ENCODE data around the gene KLHL40.
"Not testable (repeated sequence)": the region's sequence is repeated elsewhere in the genome, so short reads cannot be mapped to it uniquely, and the experiment has no call there.

KLHL40 gene

GRCh38 chr3:42705962-42706585 lies 20.7 kb downstream of the KLHL40 start:
- no peak for FAIRE-seq

DNA sequence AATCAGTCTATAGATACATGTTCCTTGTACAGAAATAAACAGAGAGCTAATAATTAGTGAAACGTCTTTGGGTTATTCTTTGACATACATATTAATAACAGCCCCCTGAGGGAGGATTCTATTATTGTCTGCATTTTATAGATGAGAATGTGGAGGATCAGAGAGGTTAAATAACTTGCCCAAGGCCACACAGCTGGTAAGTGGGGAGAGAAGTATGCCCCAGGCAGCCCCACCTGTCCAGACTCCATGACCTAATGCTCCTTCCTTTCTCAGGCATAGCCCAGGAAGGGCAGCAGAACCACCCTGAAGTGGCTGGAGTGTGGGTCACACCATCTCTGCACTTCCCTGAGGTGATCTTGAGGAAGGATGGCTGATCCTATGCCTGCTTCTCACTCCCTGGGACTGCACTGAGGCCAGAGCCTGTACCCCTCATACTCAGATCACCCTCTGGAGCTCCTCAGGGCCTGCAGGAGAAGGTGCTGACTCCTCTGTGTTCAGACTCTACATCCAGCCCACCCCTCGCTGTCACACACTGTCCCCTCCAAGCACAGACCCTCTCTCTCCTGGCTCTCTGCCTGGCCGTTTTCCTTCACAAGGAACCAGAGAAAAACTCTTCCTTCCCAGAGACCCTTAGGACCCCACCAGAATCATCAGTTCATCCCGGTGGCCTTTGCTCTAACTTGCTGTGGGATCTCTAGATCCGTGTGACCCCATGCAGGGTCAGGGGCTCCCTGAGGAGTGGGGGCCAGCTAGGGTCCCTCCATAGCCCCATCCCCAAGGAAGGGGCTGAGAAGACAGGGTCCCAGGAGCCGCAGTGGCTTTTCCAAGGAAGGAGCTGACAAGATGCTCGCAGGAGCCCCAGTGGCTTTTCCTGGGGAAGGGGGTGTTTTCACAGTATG lies 21.6 kb downstream of the KLHL40 start:
- no peak for FAIRE-seq

DNA sequence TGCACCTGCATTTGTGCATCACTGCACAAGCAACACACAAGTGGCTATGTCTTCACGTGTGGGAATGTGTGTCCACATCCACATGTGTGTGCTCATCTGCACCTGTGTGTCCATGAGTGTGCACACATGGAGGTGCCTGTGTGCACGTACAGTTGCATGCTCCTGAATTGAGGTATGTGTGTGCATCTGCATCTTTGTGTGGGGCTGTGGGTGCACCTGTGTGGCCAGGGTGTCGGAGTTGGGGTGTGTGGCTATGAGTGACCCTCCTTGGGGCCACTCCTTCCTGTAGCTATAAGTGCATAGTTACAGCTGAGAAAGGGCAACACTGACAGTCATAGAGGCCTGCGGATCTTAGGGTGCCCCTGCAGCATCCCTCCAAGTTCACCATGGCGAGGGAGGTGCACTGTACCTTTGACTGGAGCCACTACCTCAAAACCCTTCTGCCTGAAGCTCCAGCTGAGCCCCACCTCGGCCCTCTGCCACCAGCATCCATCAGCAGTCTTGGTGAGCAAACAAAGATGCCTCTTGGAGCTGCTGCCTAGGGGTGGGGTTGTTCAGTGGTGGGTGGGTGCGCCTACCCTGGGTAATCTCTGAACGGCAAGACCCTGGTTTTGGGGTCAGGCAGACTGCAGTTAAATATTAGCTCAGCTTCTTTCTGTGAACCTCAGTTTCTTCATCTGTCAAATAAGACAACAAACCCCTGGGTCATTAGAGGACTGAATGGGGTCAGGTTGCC lies 22.5 kb downstream of the KLHL40 start:
- FAIRE-seq: no peak

DNA sequence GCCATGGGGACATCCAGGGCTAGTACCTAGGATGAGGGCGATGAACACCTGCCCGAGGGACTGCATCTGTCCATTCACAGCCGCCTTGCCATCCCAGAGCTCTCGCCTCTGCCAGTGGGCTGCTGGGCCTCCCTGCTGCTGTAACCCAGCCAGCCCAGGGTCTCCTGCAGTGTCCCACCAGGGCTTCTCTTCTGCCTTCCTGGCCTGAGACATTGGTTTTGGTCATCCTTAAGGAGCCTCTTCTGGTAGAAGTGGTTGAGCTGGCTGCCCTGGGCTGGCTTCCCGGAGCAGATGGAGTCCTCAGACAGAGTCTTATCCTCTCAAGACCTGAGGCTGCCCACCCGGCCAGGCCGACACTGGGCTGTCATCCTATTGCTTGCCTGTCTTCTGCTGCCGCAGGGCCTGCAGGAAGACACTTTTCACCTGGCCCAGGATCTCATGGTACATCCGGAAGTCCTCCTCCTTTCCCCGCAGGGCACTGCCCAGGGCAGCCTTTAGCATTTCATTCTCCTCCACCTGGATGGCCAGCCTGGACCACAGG lies 23.3 kb downstream of the KLHL40 start:
- FAIRE-seq: no peak

DNA sequence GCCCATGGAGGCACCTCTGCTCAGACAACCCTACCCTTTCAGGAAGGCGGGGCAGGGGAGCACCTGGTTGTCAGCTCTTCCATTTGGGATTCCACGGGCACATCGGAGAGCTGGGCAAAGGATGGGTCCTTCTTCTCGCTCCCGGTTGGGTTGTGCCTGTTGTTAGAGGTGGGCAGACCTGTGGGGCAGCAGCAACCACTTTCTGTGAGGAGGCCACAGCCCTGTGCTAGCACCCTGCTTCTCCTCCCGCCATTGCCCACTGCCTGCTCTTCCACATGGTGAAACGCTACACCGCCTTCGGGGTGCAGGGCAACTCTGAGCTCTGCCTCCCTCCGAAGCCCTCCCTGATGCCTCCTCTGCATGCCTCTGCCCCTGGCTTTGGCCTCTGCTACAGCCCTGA lies 24.3 kb downstream of the KLHL40 start:
- FAIRE-seq: no peak

DNA sequence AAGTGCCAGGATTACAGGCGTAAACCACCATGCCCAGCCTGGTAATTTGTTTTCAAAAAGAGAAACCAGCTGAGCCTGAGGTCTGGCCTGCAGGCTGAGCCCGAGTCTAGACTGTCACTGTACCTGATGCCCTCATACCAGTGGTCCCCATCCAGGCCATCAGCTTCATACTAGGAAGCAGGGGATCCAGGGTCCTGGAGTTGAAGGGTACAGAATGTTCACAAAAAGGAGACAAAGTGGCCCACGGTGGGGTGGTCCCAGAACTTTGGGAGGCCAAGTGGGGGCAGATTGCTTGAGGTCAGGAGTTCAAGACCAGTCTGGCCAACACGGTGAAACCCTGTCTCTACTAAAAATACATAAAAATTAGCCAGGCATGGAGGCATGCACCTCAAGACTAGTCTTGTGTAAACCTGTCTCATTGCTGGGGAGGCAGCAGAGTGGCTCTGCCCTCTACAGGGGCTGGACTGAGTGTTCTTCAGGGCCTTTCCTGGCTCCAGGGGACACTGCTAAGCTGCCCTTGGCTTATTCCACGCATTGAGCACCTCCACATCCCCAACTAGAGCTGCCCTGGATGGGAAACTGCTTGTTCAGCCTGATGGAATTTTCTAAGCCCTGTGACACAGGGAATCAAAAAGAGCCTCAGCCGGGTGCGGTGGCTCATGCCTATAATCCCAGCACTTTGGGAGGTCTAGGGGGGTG lies 25.1 kb downstream of the KLHL40 start:
- no peak for FAIRE-seq

DNA sequence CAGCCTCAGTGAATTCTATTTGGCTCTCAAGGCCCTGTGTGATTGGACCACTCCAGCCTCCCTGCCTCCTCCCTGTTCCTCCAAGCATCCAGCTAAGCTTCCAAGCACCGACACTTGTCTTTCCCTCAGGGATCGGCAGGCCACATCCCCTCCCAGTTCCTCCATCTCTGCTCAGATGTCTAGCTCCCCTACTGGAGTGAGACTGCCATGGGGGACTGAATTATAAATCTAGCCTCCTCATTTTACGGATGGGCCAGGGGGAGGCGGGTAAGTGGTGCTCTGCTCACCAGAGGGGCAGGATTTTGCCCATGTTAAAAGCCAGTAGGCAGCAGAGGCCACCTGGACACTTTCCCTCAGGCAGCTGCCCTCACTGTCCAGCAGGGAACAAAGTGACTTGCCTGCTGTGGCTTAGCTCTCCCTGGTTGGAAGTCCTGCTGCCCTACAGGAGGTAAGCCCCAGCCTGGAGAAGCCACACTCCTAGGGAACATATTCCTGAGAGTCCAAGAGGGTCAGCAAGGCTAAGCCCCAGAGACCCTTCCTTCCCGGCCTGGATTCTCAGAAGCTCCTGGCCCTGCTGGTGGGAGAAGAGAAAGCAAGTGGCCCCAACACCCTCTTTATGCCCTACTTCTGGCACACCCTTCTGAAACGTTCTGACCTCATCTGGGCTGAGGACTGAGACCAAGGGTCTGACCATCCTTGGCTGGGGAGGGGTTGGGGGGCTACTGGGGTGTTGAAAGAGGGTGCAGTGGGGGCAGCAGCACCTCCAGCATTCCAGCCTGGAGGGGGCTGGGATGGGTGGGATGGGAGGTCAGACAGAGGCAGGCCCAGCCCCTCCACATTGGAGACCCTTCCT lies 26.4 kb downstream of the KLHL40 start:
- FAIRE-seq: no peak

DNA sequence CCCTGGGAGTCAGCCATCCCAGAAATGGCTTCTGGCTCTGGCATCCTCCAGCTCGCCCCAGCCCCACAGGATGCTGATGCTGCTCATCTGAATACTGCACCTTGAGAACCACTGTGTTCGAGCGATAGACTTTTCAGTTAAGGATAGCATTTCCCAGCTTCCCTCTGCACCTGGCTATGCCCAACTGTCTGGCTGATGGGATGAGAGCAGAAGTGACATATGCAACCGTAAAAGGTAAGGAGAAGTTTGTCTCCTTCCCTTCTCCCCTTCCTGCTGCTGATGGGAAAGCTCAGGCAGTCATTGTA lies 27.0 kb downstream of the KLHL40 start:
- FAIRE-seq: no peak

DNA sequence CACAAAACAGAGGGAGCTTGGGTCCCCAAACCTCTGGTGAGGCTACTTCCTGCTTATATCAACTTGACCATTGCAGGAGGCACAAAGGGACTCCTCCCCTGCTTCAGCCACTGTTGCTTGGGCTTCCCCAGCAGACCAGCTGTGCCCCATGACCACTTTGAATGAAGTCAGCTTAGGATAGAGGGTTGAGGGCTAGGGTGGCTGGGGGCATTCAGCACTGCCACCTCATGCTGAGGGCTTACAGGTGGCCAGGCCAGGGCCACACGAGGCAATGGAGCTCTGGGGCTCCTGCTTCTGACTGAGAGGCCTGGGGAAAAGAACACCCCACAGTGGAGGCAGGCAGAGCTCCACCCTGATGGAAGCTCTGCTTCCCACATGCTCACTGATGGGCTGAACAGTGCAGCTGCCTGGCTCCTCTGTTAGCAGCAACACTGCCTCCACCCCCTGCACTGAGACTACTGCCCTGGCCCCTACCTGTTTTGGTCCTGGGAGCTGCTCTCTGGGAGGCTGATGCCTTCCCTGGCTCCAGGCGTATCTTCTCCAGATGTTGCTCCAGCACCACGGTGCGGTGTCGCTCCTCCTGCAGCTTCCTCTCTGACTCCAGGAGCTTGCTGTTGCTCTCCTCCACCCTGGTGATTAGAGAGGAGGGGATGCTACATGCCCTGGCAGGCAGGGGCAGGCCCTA lies 27.5 kb downstream of the KLHL40 start:
- FAIRE-seq: no peak

DNA sequence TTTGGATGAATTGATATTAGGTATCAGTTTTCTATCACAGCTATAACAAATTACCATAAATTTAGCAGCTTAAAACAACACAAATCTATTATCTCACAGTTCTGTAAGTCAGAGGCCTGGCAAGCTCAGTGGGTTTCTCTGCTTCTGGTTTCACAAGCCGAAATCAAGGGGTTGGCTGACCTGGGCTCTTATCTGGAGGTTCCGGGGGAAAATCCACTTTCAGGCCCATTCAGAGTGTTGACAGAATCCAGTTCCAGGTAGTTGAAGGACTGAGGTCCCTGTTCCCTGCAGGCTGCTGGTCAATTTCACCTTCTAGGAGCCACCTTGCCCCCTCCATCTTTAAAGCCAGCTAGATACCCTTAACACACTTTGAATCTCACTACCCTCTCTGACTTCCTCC lies 28.4 kb downstream of the KLHL40 start:
- FAIRE-seq: no peak

- FAIRE-seq: no peak
These were observed 29.0 kb downstream of the KLHL40 start for GRCh38 chr3:42714171-42714852.

GRCh38 chr3:42717306-42717705 lies 32.0 kb downstream of the KLHL40 start:
- FAIRE-seq: no peak

GRCh38 chr3:42718338-42718737 lies 33.0 kb downstream of the KLHL40 start:
- FAIRE-seq: no peak

GRCh38 chr3:42719002-42719401 lies 33.7 kb downstream of the KLHL40 start:
- no peak for FAIRE-seq

DNA sequence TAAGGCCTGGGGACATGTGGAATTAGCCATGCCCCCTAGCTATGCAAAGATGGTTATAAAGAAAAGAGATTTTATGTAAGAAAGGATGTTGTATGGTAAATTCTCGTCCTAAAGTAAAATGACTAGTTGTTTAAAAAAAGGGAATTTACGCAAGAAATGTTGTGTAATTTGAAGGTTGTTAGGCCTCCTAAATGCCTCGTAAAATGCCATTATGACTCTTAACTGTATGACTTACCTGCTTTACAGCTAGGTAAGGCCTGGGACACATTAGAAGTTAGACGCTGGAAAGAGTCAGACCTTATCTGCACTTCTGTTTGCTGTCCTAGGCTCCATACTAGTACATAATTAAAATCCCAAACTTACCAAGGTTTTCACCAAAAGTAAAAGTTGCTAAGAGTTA lies 34.8 kb downstream of the KLHL40 start:
- FAIRE-seq: no peak

DNA sequence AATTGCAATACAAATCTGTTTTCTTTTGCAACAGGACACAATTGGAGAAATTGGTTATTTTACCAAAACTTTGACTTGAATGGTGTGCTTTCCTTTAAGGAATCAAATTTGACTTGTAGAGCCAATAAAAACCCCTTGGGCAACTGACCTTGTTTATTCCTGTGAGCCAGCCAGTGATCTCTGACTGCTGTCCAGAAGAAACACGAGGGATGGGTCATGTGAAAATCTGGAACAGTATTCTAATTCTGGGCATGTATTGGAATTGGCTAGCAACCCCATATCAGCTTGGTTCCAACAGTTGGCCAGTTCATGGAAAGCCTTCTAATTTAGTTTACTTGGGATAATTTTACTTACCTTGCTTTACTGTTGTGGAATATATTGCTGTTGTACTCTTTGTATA lies 36.4 kb downstream of the KLHL40 start:
- FAIRE-seq: no peak

DNA sequence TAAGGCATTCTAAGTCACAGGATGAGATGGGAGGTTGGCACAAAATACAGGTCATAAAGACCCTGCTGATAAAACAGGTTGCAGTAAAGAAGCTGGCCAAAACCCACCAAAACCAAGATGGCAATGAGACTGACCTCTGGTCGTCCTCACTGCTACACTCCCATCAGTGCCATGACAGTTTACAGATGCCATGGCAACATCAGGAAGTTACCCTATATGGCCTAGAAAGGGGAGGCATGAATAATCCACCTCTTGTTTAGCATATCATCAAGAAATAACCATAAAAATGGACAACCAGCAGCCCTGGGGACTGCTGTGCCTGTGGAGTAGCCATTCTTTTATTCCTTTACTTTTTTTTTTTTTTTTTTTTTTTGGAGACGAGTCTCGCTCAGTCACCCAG lies 37.1 kb downstream of the KLHL40 start:
- FAIRE-seq: not testable (repeated sequence)

GRCh38 chr3:42723219-42723618 lies 37.9 kb downstream of the KLHL40 start:
- FAIRE-seq: no peak

DNA sequence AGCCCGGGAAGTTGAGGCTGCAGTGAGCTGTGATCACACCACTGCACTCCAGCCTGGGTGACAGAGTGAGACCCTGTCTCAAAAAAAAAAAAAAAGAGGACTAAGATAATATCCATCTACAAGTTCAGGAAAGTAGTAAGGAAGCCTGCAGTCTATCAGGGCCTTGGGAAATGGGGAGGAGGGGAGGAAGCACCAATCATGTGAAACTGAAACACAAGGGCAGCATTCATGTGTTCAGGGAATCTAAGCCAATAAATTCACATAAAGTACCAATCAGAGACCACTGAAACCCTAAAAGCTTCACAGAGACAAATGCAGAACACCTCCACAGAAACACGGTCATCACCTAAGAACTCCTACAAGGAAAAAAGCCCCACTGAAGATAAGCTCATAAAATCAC lies 40.1 kb downstream of the KLHL40 start:
- FAIRE-seq: no peak

DNA sequence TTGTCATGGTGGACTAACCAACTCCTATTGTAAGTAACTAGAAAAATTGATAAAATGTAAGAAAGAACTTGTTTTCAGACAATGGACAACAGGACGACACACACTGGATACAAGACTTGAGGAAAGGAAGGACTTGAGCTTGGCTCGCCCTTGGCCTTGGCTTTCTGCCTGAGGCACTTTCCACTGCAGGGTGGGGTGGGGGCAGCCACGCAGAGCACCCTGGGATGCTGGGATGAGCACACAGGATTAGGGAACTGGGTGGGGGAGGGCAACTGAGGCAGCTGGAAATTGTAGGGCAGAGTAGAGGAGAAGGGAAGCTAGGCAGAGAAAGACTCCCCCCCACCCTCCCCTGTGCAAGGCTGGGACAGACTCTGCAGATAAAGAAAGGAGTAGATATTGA lies 42.7 kb downstream of the KLHL40 start:
- FAIRE-seq: no peak

Data from G401.6 (cell line).